Measurements from ENCODE around the gene EPS8.

DNA sequence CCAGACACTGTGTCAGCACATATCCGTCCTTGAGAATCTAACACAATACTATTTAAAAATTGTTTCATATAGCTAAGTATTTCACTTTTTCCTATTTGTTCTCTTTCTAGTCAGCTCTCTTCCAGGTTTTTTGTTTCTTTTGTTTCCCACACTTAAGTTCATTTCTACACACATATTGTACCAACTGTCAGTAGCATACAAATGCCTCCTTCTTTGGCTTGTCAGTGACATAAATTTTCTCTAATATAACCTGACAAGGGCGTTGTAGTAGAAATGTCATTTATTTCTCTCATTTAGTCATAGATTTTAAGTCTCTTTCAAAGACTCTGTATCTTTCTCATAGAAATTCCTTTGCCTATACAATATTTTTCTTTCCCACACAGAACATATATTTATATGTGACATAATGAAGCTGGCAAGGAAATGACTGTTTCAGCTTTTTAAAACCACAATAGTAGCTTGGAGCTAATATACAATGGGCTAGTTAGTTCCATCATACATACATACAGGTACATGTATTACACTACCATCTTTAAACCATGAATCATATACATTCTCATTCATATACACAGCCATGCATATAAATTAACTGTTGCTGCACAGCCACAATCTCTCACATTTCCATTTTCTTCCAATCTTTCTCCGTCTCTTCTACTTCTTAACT lies 42.3 kb upstream of the EPS8 start:
- no peak for TF ChIP-seq EP300 (IDR thresholded peaks at IDR 0.05)
- no peak for TF ChIP-seq POLR2A (IDR thresholded peaks at IDR 0.05)
- no peak for TF ChIP-seq POLR2AphosphoS5 (IDR thresholded peaks at IDR 0.05)

Measured in gastroesophageal sphincter (tissue), 2 donors.